Right atrium auricular region (tissue), 2 donors: Measurements from ENCODE around the gene PITPNB. TPM values are rescaled to one million over a fixed set of nuclear protein-coding genes. Genes with fewer than 3 reads are reported as not detected.

ENCODE experiments used
- DNase-seq: peaks from one replicate; pipeline ENCODE4 v3.0.0-alpha.2; 2019; ENCODE audit warnings: low spot score
- H3K27ac ChIP-seq, 2 donors: fragments of 200-600 bp; sonication (generic); 1 replicate in 1 of 2; 2 replicates in 1 of 2; pipeline ENCODE4 v1.5.1; 2016 to 2019
- H3K27me3 ChIP-seq, 2 donors: fragments of 200-600 bp; sonication (generic); one replicate each; pipeline versions ENCODE4 v1.5.1 to v1.6.0; 2017 to 2019
- H3K36me3 ChIP-seq: fragments of 200-600 bp; sonication (generic); one replicate; pipeline ENCODE4 v1.5.1; 2016
- H3K4me1 ChIP-seq, 2 donors: fragments of 200-600 bp; sonication (generic); one replicate each; pipeline versions ENCODE4 v1.5.1 to v1.6.0; 2017 to 2019
- H3K4me3 ChIP-seq, 2 donors: fragments of 200-600 bp; sonication (generic); 1 replicate in 1 of 2; 2 replicates in 1 of 2; pipeline ENCODE4 v1.5.1; 2017 to 2019; ENCODE audit warnings: mild to moderate bottlenecking in 1 of 2, moderate library complexity in 1 of 2
- H3K9me3 ChIP-seq, 2 donors: fragments of 200-600 bp; sonication (generic); one replicate each; pipeline ENCODE4 v1.5.1; 2019
- CTCF ChIP-seq, 2 donors: fragments of 200-600 bp; sonication (generic); IDR thresholded peaks; one replicate each; pipeline ENCODE4 v1.5.1; 2019; ENCODE audit warnings: antibody characterized with exemption in 2 of 2
- total RNA-seq, 2 donors: library from RNA; depleted of rRNA; stranded (reverse); fragments of >200 nt; gene quantifications; one replicate each; pipeline ENCODE4 v1.1.0, GENCODE V29; 2016

Gene PITPNB
- total RNA-seq, 2 donors from 2014 or later = 26.3 to 43.0 TPM

GRCh38 chr22:27875951-27876350 is 43.1 kb downstream of the PITPNB start:
- TF ChIP-seq CTCF (IDR thresholded peaks at IDR 0.05) = no peak
- no peak overlapping the region for H3K27ac ChIP-seq
- no peaks in the 10 kb centered on the region for H3K9me3 ChIP-seq
- peaks cover 0 to 80% of the 10 kb centered on the region in 2 donors for H3K4me1 ChIP-seq
- H3K4me3 ChIP-seq = no peak overlapping the region
- peaks cover 9% of the 10 kb centered on the region for H3K36me3 ChIP-seq
- no peaks in the 10 kb centered on the region for H3K27me3 ChIP-seq
- no peak for DNase-seq

- H3K27me3 ChIP-seq = no peaks in the 10 kb centered on the region
- peak overlapping the region; percentile 77 to 82 for H3K27ac ChIP-seq
- H3K9me3 ChIP-seq = no peaks in the 10 kb centered on the region
- peaks cover 0 to 78% of the 10 kb centered on the region in 2 donors for H3K4me1 ChIP-seq
- TF ChIP-seq CTCF (IDR thresholded peaks at IDR 0.05) = no peak
- DNase-seq = no peak
- H3K4me3 ChIP-seq = no peak overlapping the region
- H3K36me3 ChIP-seq = peaks cover 11% of the 10 kb centered on the region
These were observed 44.3 kb downstream of the PITPNB start for GRCh38 chr22:27874764-27875163.

- Histone ChIP-seq H3K4me1 (peaks cover 0 to 78% of the 10 kb centered on the region in 2 donors), H3K27ac (peak overlapping the region; percentile 77 to 82), H3K36me3 (peaks cover 11% of the 10 kb centered on the region), H3K27me3 (no peaks in the 10 kb centered on the region), H3K4me3 (no peak overlapping the region), H3K9me3 (no peaks in the 10 kb centered on the region)
- DNase-seq = no peak
- TF ChIP-seq CTCF (IDR thresholded peaks at IDR 0.05) = no peak
These were observed 44.9 kb downstream of the PITPNB start for GRCh38 chr22:27874185-27874584.

GRCh38 chr22:27873472-27873871 is 45.6 kb downstream of the PITPNB start:
- no peak for DNase-seq
- Histone ChIP-seq H3K4me1 (peaks cover 0 to 83% of the 10 kb centered on the region in 2 donors), H3K4me3 (no peak overlapping the region), H3K27ac (peak overlapping the region; percentile 77 to 82), H3K9me3 (no peaks in the 10 kb centered on the region), H3K27me3 (no peaks in the 10 kb centered on the region), H3K36me3 (peaks cover 11% of the 10 kb centered on the region)
- no peak for TF ChIP-seq CTCF (IDR thresholded peaks at IDR 0.05)

GRCh38 chr22:27872488-27872887 is 46.6 kb downstream of the PITPNB start:
- H3K36me3 ChIP-seq = peaks cover 11% of the 10 kb centered on the region
- TF ChIP-seq CTCF (IDR thresholded peaks at IDR 0.05) = no peak
- H3K9me3 ChIP-seq = no peaks in the 10 kb centered on the region
- no peaks in the 10 kb centered on the region for H3K27me3 ChIP-seq
- no peak for DNase-seq
- peak overlapping the region; percentile 77 to 82 for H3K27ac ChIP-seq
- H3K4me3 ChIP-seq = no peak overlapping the region
- peaks cover 0 to 86% of the 10 kb centered on the region in 2 donors for H3K4me1 ChIP-seq

GRCh38 chr22:27871306-27872014 is 47.6 kb downstream of the PITPNB start:
- TF ChIP-seq CTCF (IDR thresholded peaks at IDR 0.05) = no peak
- H3K27ac ChIP-seq = peak overlapping the region; percentile 83 to 87
- DNase-seq = no peak
- H3K27me3 ChIP-seq = no peaks in the 10 kb centered on the region
- peaks cover 11% of the 10 kb centered on the region for H3K36me3 ChIP-seq
- H3K9me3 ChIP-seq = no peaks in the 10 kb centered on the region
- H3K4me1 ChIP-seq = peaks cover 0 to 86% of the 10 kb centered on the region in 2 donors
- no peak overlapping the region for H3K4me3 ChIP-seq
